ENCODE results near the gene NUP205.

- TF ChIP-seq CTCF (IDR thresholded peaks at IDR 0.05), result no peak
- TF ChIP-seq EZH2 (IDR thresholded peaks at IDR 0.05; ENCODE audit: borderline replicate concordance, insufficient read depth, low read depth, low read length, poor library complexity, severe bottlenecking), result no peak
Observed at GRCh38 chr7:135653340-135654080, 95.8 kb downstream of the NUP205 start.
